Epithelial cell of esophagus (primary cell): ENCODE data around the gene RRAD.
A peak's percentile ranks its signal among the peaks of the same experiment; 100 is the strongest.

Experiments
- DNase-seq: peaks from one replicate; pipeline ENCODE4 v3.0.0; 2010; ENCODE audit warnings: low read depth
- H3K4me3 ChIP-seq: 2 replicates; pipeline ENCODE4 v1.5.1; 2011; ENCODE audit warnings: mild to moderate bottlenecking, low read length, control low read depth
- TF ChIP-seq, protein P1 (sequence below): IDR thresholded peaks from 2 replicates; pipeline ENCODE4 v1.5.1; 2011; ENCODE audit warnings: low read depth, mild to moderate bottlenecking, low read length, control low read depth, inconsistent platforms; ENCODE audit not compliant: insufficient read depth; ENCODE audit errors: missing control alignments

RRAD gene

DNA sequence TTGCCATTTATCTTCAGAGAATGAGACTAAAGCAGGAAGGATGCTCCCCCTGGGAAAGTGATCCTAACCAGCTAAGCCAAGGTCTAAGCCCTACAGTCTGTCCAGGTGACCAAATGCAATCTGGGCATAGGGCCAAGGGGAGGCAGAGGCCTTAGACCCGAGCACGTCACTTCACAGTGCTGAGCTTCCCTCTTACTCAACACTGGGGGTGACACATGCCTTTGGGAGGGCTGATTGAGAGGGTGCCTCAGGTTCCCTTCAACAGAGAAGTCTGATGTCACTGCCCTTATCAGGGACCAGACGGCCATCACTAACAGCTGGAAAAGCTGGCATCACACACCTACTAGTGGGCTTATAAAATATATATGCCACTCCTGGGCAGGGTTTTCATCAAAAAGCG is 4.9 kb upstream of the RRAD start:
- TF ChIP-seq, protein P1, sequence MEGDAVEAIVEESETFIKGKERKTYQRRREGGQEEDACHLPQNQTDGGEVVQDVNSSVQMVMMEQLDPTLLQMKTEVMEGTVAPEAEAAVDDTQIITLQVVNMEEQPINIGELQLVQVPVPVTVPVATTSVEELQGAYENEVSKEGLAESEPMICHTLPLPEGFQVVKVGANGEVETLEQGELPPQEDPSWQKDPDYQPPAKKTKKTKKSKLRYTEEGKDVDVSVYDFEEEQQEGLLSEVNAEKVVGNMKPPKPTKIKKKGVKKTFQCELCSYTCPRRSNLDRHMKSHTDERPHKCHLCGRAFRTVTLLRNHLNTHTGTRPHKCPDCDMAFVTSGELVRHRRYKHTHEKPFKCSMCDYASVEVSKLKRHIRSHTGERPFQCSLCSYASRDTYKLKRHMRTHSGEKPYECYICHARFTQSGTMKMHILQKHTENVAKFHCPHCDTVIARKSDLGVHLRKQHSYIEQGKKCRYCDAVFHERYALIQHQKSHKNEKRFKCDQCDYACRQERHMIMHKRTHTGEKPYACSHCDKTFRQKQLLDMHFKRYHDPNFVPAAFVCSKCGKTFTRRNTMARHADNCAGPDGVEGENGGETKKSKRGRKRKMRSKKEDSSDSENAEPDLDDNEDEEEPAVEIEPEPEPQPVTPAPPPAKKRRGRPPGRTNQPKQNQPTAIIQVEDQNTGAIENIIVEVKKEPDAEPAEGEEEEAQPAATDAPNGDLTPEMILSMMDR, result no peak
- no peak overlapping the region for H3K4me3 ChIP-seq
- DNase-seq, result peak; percentile 76

DNA sequence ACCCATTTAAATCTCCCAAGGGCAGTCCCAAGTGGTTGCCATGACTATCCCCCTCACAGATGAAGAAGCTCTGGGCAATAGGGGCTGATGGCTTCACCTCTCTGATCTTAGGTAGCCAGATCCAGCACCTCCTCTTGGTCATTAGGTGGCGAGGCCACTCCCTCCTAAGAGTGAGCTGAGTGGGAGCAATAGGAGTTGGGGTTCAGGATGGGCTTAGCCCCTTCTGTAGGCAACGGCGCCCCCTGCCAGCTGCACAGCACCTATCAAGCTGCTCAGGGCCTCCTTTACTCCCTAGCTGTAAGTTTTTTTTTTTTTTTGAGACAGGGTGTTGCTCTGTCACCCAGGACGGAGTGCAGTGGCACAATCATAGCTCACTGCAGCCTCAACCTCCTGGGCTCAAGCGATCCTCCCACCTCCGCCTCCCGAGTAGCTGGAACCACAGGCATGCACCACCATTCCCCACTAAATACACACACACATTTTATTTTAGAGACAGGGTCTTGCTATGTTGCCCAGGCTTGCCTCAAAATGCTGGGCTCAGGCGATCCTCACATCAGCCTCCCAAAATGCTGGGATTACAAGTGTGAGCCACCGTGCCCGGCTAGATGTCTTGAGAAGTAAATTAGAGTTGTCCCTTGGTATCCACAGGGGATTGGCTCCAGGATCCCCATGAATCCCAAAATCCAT is 3.5 kb upstream of the RRAD start:
- no peak overlapping the region for H3K4me3 ChIP-seq
- TF ChIP-seq, protein P1, result peak; percentile 40
- peak; percentile 51 for DNase-seq

DNA sequence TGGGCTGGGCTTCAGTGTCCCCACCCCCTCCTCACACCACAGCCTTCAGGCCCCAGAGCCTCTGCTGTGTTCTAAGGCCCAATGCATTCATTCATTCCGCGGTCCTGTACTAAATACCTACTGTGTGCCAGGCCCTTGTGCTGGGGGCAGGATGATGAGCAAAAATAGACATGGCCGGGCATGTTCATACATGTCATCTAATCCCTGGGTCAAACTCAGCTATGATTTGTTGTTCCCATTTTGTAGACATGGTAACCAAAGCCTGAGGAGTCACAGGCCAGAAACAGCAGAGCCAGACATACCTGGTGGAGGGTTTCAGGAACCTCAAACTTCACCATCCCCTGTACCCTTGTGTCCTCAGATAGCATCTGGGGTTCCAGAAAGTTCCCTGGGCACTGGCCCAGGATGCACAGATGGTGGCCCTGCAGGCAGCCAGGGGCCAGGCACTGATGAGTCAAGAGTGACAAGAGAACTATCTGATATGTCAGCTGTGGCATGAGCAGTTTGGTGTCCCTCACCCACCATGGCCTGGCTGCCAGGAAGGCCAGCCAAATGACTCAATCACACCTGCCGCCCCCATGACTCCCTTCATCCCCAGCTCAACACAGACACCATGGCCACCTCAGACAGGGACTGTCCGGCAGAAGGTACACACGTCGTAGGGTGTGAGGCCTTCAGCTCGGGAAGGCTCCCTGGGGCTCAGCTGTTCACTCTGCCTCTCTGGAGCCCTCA is 2.7 kb upstream of the RRAD start:
- peak; percentile 70 for DNase-seq
- TF ChIP-seq, protein P1, result no peak
- no peak overlapping the region for H3K4me3 ChIP-seq

DNA sequence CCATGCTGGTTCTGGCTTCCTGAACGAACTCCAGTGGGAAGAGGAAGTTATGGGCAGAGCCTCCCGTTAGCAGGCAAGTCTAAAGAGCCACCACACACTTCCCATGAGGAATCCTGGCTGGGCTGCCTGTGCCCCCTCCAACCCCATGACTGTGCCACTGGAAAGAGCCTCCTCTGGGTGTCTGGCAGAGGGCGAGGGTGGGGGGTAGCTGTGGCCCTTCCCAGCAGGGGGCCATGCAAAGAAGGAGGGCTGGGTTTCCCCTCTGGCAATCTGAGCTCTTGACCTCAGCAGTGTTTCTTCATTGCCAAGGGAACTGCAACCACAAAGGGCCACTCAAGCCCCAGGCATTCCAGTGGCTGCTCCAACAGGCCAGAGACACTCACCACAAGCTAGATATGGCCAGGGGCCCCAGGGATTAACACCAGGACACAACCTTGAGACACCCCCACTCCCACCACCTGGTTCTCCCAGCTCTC is 1.7 kb upstream of the RRAD start:
- TF ChIP-seq, protein P1, result no peak
- peak; percentile 51 for DNase-seq
- no peak overlapping the region for H3K4me3 ChIP-seq

DNA sequence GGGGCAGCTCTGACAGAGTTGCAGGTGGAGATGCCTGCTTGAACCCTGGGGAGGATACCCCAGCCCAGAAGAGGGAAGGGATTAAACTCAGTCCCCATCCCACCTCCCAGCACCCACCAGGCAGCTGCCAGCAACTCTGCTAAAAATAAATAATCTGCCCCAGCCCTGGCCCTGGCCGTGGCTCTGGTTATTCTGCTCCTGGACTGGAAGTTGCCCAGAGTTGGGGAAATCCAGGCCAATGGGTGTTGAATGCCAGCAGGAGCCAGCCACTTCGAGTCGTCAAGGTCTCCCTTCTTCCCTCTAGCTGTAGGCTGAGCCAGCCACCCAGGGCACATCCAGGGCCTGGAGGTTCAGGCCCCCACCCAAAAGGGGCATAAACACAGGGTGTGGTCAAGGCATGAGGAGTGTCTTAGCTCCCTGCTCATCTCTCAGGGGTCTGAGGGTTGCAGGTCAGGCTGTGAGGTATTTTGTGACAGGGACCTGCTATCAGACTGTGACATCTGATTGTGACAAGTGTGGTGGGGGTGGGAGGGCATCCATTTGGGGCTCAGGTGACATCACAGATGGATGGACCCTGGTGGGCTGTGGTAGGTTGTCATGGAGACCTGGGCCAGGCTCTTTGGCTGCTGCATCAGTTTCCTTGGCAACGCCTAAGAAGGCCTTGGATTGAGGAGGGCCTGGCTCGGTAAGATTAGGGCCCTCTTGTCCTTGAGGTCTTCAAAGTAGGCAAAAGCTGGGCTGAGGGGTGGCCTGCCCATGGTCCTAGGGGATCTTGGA is 1.0 kb upstream of the RRAD start:
- no peak for DNase-seq
- no peak overlapping the region for H3K4me3 ChIP-seq
- TF ChIP-seq, protein P1, result no peak

DNA sequence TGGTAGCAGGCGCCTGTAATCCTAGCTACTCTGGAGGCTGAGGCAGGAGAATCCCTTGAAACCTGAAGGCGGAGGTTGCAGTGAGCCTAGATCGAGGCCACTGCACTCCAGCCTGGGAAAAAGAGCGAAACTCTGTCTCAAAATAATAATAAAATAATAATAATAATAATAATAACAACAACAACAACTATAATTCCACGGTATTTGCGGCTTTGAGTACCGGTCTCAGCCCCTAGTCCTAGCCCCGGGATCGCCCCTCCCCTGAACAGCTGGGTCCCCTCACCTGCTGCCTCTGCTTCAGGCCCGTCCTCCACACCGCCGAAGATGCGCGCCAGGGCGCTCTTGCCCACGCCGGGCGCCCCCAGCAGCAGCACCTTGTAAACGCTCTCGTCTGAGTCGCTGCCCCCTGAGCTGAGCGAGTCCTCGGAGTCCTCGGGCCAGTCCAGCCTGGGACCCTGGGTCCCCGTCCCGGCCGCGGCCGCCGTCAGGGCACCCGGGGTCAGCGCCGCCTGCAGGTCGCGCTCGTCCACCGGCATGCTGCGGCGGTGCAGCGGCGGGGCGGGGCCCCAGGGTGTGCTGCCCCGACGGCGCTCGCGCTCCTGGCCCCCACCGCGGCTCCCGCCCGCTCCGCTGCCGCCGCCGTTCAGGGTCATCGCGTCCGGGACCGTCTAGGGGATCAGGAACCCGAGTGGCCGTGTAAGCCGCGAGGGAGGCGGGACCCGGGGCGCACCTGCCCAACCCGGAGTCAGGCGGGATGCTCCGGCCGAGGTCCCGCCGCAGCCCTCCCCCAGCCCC is 611 bp downstream of the RRAD start:
- TF ChIP-seq, protein P1, result no peak
- DNase-seq, result no peak
- peak overlapping the region; percentile 46 for H3K4me3 ChIP-seq
